H1 (cell line): Measurements from ENCODE around the gene TSHZ2. TPM values are rescaled to one million over a fixed set of nuclear protein-coding genes. Genes with fewer than 3 reads are reported as not detected.

ENCODE experiments used
- CTCF ChIA-PET: fragments of 300-600 bp; sonication (Branson Sonifier 250); formaldehyde crosslinking; loops from one replicate; lab custom pipeline; 2021; ENCODE audit not compliant: partially characterized antibody; lab: Charles Lee
- POLR2A ChIA-PET: fragments of 300-600 bp; sonication (Branson Sonifier 250); formaldehyde crosslinking; loops from one replicate; lab custom pipeline; 2021; ENCODE audit warnings: inconsistent platforms; ENCODE audit not compliant: partially characterized antibody; lab: Charles Lee
- DNase-seq, 2 experiments: peaks; one replicate each; pipeline versions ENCODE4 v3.0.0 to v3.0.0-alpha.2; 2010 to 2022; ENCODE audit warnings: low spot score in 2 of 2, low read depth in 1 of 2, mixed read lengths in 1 of 2
- FAIRE-seq: peaks from 2 replicates; lab custom pipeline; 2011; peaks lifted over from hg19 to GRCh38; lab: Jason Lieb, UNC
- H2AFZ ChIP-seq: 2 replicates; pipeline ENCODE4 v1.8.1; 2012; ENCODE audit warnings: low read length, inconsistent platforms
- H2AK5ac ChIP-seq: 2 replicates; pipeline ENCODE4 v1.6.1; 2013; ENCODE audit warnings: low read depth, low read length
- H2BK120ac ChIP-seq: replicated peaks from 2 replicates; pipeline ENCODE3; 2013; ENCODE audit warnings: low read depth, low read length, inconsistent platforms
- H2BK12ac ChIP-seq: 2 replicates; pipeline ENCODE4 v1.6.1; 2013; ENCODE audit warnings: low read depth, low read length
- H2BK15ac ChIP-seq: 2 replicates; pipeline ENCODE4 v1.6.1; 2013; ENCODE audit warnings: low read length
- H2BK20ac ChIP-seq: 2 replicates; pipeline ENCODE4 v1.6.1; 2013; ENCODE audit warnings: low read length
- H2BK5ac ChIP-seq: 2 replicates; pipeline ENCODE4 v1.6.1; 2013; ENCODE audit warnings: low read depth, low read length
- H3K14ac ChIP-seq: 2 replicates; pipeline ENCODE4 v1.6.1; 2013; ENCODE audit warnings: inconsistent platforms; ENCODE audit not compliant: insufficient read length
- H3K18ac ChIP-seq: 2 replicates; pipeline ENCODE4 v1.6.1; 2013; ENCODE audit warnings: low read length; ENCODE audit errors: extremely low read depth
- H3K23ac ChIP-seq: 2 replicates; pipeline ENCODE4 v1.6.1; 2013; ENCODE audit warnings: inconsistent platforms; ENCODE audit not compliant: insufficient read length
- H3K23me2 ChIP-seq: 2 replicates; pipeline ENCODE4 v1.6.1; 2013; ENCODE audit warnings: low read depth, low read length
- H3K27ac ChIP-seq: 2 replicates; pipeline ENCODE4 v1.6.1; 2011; ENCODE audit warnings: low read depth, low read length, inconsistent platforms
- H3K27me3 ChIP-seq, 4 experiments: replicated peaks in 1 of 4; 1 replicate in 1 of 4; 2 replicates in 3 of 4; pipeline versions ENCODE4 v1.6.1 to v1.8.1; 2011 to 2013; ENCODE audit warnings: low read length in 3 of 4, mild to moderate bottlenecking in 3 of 4, inconsistent platforms in 2 of 4, mixed read lengths in 2 of 4, moderate library complexity in 1 of 4; ENCODE audit not compliant: control insufficient read depth in 3 of 4, insufficient read depth in 3 of 4; ENCODE audit errors: extremely low read depth in 1 of 4
- H3K36me3 ChIP-seq, 4 experiments: 2 replicates each; pipeline versions ENCODE4 v1.6.1 to v1.8.1; 2011 to 2013; ENCODE audit warnings: mild to moderate bottlenecking in 4 of 4, low read length in 3 of 4, moderate library complexity in 2 of 4, control low read depth in 1 of 4, inconsistent platforms in 1 of 4; ENCODE audit not compliant: insufficient read depth in 4 of 4, control insufficient read depth in 2 of 4
- H3K4ac ChIP-seq: replicated peaks from 2 replicates; pipeline ENCODE3; 2013; ENCODE audit warnings: low read length, low read depth, mixed read lengths, inconsistent platforms; ENCODE audit not compliant: insufficient read length
- H3K4me1 ChIP-seq, 4 experiments: replicated peaks in 1 of 4; 1 replicate in 1 of 4; 2 replicates in 3 of 4; pipeline versions ENCODE4 v1.6.1 to v1.8.1; 2011 to 2013; ENCODE audit warnings: low read length in 3 of 4, inconsistent platforms in 2 of 4, mixed read lengths in 1 of 4; ENCODE audit not compliant: insufficient read depth in 4 of 4, control insufficient read depth in 3 of 4
- H3K4me2 ChIP-seq, 2 experiments: 2 replicates each; pipeline versions ENCODE4 v1.6.1 to v1.8.1; 2011 to 2013; ENCODE audit warnings: low read depth in 2 of 2, low read length in 2 of 2, control low read depth in 1 of 2, inconsistent platforms in 1 of 2, mild to moderate bottlenecking in 1 of 2; ENCODE audit not compliant: insufficient read depth in 1 of 2
- H3K4me3 ChIP-seq, 4 experiments: fragments of 200-600, 300-600 bp in 1 of 4; sonication (generic), shearing (Covaris generic), sonication (Bioruptor Twin) in 1 of 4; 2 replicates each; pipeline versions ENCODE4 v1.5.1 to v1.8.1; 2011 to 2016; ENCODE audit warnings: low read length in 4 of 4, low read depth in 3 of 4, control low read depth in 2 of 4, inconsistent platforms in 2 of 4, mild to moderate bottlenecking in 2 of 4, mixed read lengths in 1 of 4, moderate library complexity in 1 of 4; ENCODE audit not compliant: insufficient read depth in 2 of 4; ENCODE audit errors: extremely low read depth in 1 of 4
- H3K56ac ChIP-seq: replicated peaks from 2 replicates; pipeline ENCODE3; 2013; ENCODE audit warnings: low read depth, mild to moderate bottlenecking, mixed read lengths, low read length, inconsistent platforms; ENCODE audit not compliant: insufficient read length
- H3K79me1 ChIP-seq: 2 replicates; pipeline ENCODE4 v1.6.1; 2013; ENCODE audit warnings: low read depth, low read length, control low read depth
- H3K79me2 ChIP-seq, 2 experiments: 2 replicates each; pipeline versions ENCODE4 v1.6.1 to v1.8.1; 2012 to 2013; ENCODE audit warnings: low read length in 2 of 2, mild to moderate bottlenecking in 2 of 2, inconsistent platforms in 1 of 2; ENCODE audit not compliant: insufficient read depth in 2 of 2, control insufficient read depth in 1 of 2
- H3K9ac ChIP-seq, 4 experiments: replicated peaks in 1 of 4; 1 replicate in 1 of 4; 2 replicates in 3 of 4; pipeline versions ENCODE4 v1.6.1 to v1.8.1; 2011 to 2013; ENCODE audit warnings: low read depth in 3 of 4, low read length in 3 of 4, control low read depth in 2 of 4, mild to moderate bottlenecking in 2 of 4, moderate library complexity in 2 of 4, inconsistent platforms in 1 of 4; ENCODE audit errors: extremely low read depth in 1 of 4
- H3K9me3 ChIP-seq, 2 experiments: 2 replicates each; pipeline versions ENCODE4 v1.6.1 to v1.8.1; 2012 to 2013; ENCODE audit warnings: mild to moderate bottlenecking in 2 of 2, moderate library complexity in 2 of 2, control low read depth in 1 of 2, inconsistent platforms in 1 of 2, low read depth in 1 of 2, low read length in 1 of 2, mixed read lengths in 1 of 2; ENCODE audit not compliant: insufficient read depth in 2 of 2
- H4K20me1 ChIP-seq, 2 experiments: replicated peaks in 1 of 2; 2 replicates each; pipeline versions ENCODE3 to v1.8.1; 2011 to 2013; ENCODE audit warnings: inconsistent platforms in 2 of 2, low read length in 2 of 2, mild to moderate bottlenecking in 1 of 2; ENCODE audit not compliant: insufficient read depth in 2 of 2, control insufficient read depth in 1 of 2
- H4K5ac ChIP-seq: 2 replicates; pipeline ENCODE4 v1.6.1; 2013; ENCODE audit warnings: low read length, low read depth, mixed read lengths, inconsistent platforms; ENCODE audit not compliant: insufficient read length
- H4K8ac ChIP-seq: 2 replicates; pipeline ENCODE4 v1.8.0; 2013; ENCODE audit warnings: mild to moderate bottlenecking, moderate library complexity, low read length, inconsistent platforms; ENCODE audit not compliant: insufficient read depth; ENCODE audit errors: extremely low read depth
- H4K91ac ChIP-seq: replicated peaks from 2 replicates; pipeline ENCODE3; 2013; ENCODE audit warnings: low read length, mixed read lengths, inconsistent platforms; ENCODE audit not compliant: insufficient read length
- BRCA1 ChIP-seq: IDR thresholded peaks from 2 replicates; pipeline ENCODE4 v1.6.1; 2012; ENCODE audit warnings: low read depth, low read length, improper control_type of control experiment
- CEBPB ChIP-seq: IDR thresholded peaks from 2 replicates; pipeline ENCODE4 v1.6.1; 2012; ENCODE audit warnings: low read depth, low read length
- CREB1 ChIP-seq: IDR thresholded peaks from 2 replicates; pipeline ENCODE4 v1.6.1; 2012; ENCODE audit warnings: inconsistent platforms
- HDAC6 ChIP-seq: IDR thresholded peaks from one replicate; pipeline ENCODE4 v1.7.1; 2012; ENCODE audit warnings: low read depth, mild to moderate bottlenecking, inconsistent platforms, low read length, moderate library complexity
- KDM4A ChIP-seq: IDR thresholded peaks from one replicate; pipeline ENCODE4 v1.7.1; 2012; ENCODE audit warnings: low read depth, mild to moderate bottlenecking, moderate library complexity, low read length, inconsistent platforms; ENCODE audit not compliant: severe bottlenecking
- MAX ChIP-seq: IDR thresholded peaks from 2 replicates; pipeline ENCODE4 v1.6.1; 2012; ENCODE audit warnings: inconsistent platforms
- NRF1 ChIP-seq: IDR thresholded peaks from 2 replicates; pipeline ENCODE4 v1.6.1; 2011; ENCODE audit warnings: mild to moderate bottlenecking, low read depth, low read length, improper control_type of control experiment
- SAP30 ChIP-seq: fragments of 300-600 bp; sonication (generic); IDR thresholded peaks from 2 replicates; pipeline ENCODE4 v1.7.1; 2012; ENCODE audit warnings: low read length, moderate library complexity, mild to moderate bottlenecking, inconsistent platforms; ENCODE audit not compliant: insufficient read depth, insufficient replicate concordance
- WGBS, 2 experiments: shearing (Covaris generic) in 1 of 2; methylation state at CpG; one replicate each; pipeline versions ENCODE4 v1.1.6 to v1.1.7; 2013 to 2015; ENCODE audit warnings: low lambda C conversion rate in 2 of 2, mixed read lengths in 2 of 2, inconsistent platforms in 1 of 2, low coverage in 1 of 2, missing lambda C conversion rate in 1 of 2; ENCODE audit not compliant: insufficient replicate concordance in 2 of 2, insufficient coverage in 1 of 2, insufficient read length in 1 of 2; ENCODE audit errors: extremely low coverage in 1 of 2, missing lambda C conversion rate in 1 of 2; 5-methylcytosine and 5-hydroxymethylcytosine counted together
- polyA plus RNA-seq, 7 experiments: library from polyadenylated mRNA; depleted of rRNA in 3 of 7; stranded (reverse) in 5 of 7; unstranded in 2 of 7; fragments of >200 nt in 5 of 7; fragments of 200-250 nt in 2 of 7; gene quantifications; 1 replicate in 5 of 7; 2 replicates in 1 of 7; 4 replicates in 1 of 7; pipeline versions ENCODE4 v1.2.1 to v1.2.3, GENCODE V29; 2011 to 2013; ENCODE audit warnings: missing spikeins in 2 of 7, mixed read lengths in 2 of 7
- total RNA-seq: library from RNA; stranded (reverse); fragmentation: NEBNext Ultra II Directional; extraction: Animal tissue kit (Norgen Biotek cat#: 25700); gene quantifications from 2 replicates; pipeline ENCODE4 v1.2.1, GENCODE V29; 2021

TSHZ2 gene
- total and polyA plus RNA-seq, 2 of the 8 experiments (the other 6 are each of a cell fraction or from before 2014, with no cell fraction given), result 0.14 to 0.30 TPM

GRCh38 chr20:53390770-53391169 is 418.6 kb downstream of the TSHZ2 start:
- H3K23me2 ChIP-seq, result no peaks in the 10 kb centered on the region
- H2BK20ac ChIP-seq, result no peak overlapping the region
- H3K4me2 ChIP-seq, result no peak overlapping the region
- no peak overlapping the region for H3K56ac ChIP-seq
- H3K4ac ChIP-seq, result no peak overlapping the region
- H3K36me3 ChIP-seq, result no peaks in the 10 kb centered on the region
- no peak overlapping the region for H2AK5ac ChIP-seq
- no peak overlapping the region for H4K91ac ChIP-seq
- DNase-seq, result no peak
- no peaks in the 10 kb centered on the region for H3K79me1 ChIP-seq
- H3K79me2 ChIP-seq, result no peaks in the 10 kb centered on the region
- no peak overlapping the region for H2BK12ac ChIP-seq
- no peak overlapping the region for H2BK120ac ChIP-seq
- H3K4me1 ChIP-seq, result peaks cover 0 to 4% (median 2%) of the 10 kb centered on the region in 4 experiments; a peak in 2 of 7 replicates
- no peak overlapping the region for H3K23ac ChIP-seq
- H3K9me3 ChIP-seq, result no peaks in the 10 kb centered on the region
- H2AFZ ChIP-seq, result no peak overlapping the region
- H4K20me1 ChIP-seq, result no peaks in the 10 kb centered on the region
- H4K8ac ChIP-seq, result no peak overlapping the region
- H2BK5ac ChIP-seq, result no peak overlapping the region
- H3K18ac ChIP-seq, result no peak overlapping the region
- no peak overlapping the region for H3K14ac ChIP-seq
- H4K5ac ChIP-seq, result no peak overlapping the region
- H3K4me3 ChIP-seq, result no peak overlapping the region
- FAIRE-seq, result no peak
- H2BK15ac ChIP-seq, result no peak overlapping the region
- H3K9ac ChIP-seq, result no peak overlapping the region
- 88% methylated on average over 2 of the region's 2 CpGs; no CpG with 5 or more reads in 1 of the 2 experiments for WGBS, 2 experiments
- ChIA-PET CTCF (interaction anchor here (0.9 to 1.2 kb wide), 2 partner anchors 9 to 23 kb away, joined by 3 to 4 read pairs; no protein-coding TSS in a partner anchor), POLR2A (no interaction called here)
- no peaks in the 10 kb centered on the region for H3K27me3 ChIP-seq
- no peak overlapping the region for H3K27ac ChIP-seq
- TF ChIP-seq SAP30, result no peak
- no peak for TF ChIP-seq CREB1
- TF ChIP-seq HDAC6, result no peak
- TF ChIP-seq KDM4A, result no peak
- TF ChIP-seq BRCA1, result no peak
- TF ChIP-seq CEBPB, result no peak
- TF ChIP-seq NRF1, result no peak
- no peak for TF ChIP-seq MAX
